GM18858 (cell line): ENCODE measurements around the gene STIMATE.

Source experiments
- ATAC-seq: cut with Tn5 transposase; IDR thresholded peaks from one replicate; pipeline ENCODE4 v1.9.1; 2021; ENCODE audit not compliant: unreplicated experiment

Gene STIMATE

DNA sequence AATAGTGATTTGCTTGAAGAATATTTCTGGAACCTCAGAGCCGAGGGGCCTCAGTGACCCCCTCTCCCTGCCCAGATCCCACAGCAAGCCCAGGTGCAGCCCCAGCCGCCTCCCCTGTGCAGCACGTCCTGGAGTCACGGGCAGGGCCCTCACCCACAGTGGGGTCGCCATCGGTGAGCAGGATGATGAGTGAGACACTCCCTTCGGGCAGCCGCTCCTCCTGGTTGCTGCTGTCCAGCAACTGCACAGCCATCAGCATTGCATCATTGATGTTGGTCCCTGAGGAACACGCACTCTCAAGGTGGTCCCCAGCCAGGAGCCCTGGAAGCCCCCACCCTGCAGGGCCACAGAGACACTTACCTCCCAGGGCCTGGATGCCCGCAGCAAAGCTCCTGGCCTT lies 73.3 kb downstream of the STIMATE start:
- ATAC-seq = no peak

DNA sequence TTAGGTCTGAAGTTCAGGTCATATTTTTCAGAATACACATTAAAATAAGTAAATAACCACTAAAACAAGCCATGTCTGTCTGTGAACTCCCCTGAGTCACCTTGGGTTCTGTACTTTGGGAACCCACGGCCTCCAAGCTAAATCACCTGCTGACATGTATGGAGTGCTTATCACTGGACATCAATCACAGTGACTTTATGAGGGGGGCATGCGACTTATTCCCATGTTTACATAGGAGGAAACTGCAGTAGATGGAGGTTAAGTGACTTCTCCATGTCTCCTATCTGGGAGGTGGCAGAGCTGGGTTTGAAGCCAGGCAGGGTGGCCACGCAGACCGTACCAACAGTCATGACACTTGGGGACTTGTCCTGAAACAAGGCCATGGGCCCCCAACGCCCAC lies 75.0 kb downstream of the STIMATE start:
- no peak for ATAC-seq

DNA sequence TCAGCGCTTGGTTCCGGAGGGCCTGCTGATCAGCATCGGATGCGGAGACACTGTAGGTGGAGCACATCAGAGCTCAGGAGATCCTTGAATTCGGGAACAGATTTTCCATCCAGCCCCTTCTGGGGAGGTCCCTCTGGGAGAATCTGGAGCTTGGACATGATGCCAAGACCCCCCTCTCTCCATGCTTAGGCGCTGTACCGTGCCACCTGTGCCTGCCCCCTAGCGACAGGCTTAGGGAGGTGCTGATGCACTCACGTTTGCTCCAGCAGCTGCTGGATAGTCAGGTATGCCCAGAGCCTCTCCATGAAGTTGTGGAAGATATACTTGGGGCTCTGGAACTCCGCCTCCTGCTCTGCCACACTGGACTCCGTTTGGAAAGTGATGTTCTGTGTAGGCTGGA lies 76.6 kb downstream of the STIMATE start:
- no peak for ATAC-seq

DNA sequence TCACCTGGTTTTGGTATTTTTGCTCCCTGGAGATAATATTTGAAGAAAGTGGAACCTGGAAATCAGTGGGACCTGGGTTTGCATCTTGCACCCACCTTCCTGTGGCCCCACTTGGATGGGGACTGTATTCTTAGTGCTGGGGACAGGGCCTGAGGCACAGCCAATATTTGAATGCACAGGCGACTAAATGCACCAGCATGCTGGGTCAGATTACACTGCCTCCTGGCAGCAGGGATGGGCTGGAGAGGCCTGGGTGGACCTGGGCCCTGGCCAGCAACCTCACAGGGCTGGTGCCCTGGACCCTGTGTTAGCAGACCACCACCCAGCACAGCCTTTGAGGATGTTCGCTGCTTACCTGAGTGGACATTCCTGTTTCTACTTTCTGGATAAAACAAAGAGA lies 77.4 kb downstream of the STIMATE start:
- no peak for ATAC-seq

DNA sequence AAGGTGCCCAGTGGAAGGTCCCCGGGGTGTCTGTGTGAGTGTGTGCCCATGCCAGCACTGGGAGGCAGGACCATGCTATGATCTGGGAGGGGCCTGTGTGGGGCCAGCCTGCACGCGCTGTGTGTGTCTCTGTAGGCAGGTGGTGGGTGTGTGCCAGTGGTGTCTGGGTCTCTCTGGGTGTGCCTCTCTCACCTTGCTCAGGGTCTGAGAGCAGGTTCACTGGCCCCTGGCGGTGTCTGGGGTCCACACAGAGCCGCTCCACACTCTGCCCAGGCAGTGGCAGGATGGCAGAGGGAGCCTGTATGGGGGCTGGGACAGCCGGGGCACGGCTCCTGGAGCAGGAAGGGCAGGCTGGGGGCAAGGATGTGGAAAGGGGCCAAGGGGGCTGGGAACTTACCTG lies 79.5 kb downstream of the STIMATE start:
- ATAC-seq = no peak

DNA sequence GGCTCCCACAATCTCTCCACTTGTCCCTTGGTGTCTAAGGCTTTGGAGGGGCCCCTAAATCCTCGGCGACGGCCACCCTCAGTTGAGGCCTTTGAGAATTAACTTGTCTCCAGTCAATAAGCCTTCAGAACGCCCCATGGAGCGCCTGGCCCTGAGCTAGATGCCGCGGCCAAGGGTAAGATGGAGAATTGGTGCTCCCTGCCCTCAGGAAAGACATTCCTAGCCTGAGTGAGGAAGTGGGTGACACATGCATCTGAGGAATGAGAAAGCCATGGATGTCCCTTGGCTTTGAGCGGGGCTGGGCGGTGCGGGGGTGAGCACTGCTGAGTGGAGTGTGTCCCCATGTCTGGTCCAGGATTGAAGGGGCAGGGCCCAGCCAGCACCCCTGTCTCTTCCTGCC lies 80.1 kb downstream of the STIMATE start:
- no peak for ATAC-seq

DNA sequence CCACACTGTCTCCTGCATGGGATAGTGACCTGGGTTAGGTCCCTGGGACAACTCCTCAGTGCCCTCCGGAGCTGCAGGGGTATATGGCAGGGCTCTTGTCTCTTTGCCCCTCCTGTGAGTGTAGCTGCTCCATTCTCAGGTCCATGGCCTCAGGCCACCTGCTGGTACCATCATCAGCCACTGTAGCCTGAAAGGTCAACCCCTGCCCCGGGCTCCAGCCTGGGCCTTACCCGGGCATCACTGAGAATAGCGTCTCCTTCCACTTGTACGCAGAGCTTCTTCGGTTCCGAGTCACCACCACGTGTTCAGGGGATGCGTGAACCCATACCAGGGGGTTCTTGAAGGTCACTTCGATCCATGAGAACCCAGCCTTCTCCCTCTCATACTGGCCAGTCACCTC lies 80.7 kb downstream of the STIMATE start:
- ATAC-seq = no peak

DNA sequence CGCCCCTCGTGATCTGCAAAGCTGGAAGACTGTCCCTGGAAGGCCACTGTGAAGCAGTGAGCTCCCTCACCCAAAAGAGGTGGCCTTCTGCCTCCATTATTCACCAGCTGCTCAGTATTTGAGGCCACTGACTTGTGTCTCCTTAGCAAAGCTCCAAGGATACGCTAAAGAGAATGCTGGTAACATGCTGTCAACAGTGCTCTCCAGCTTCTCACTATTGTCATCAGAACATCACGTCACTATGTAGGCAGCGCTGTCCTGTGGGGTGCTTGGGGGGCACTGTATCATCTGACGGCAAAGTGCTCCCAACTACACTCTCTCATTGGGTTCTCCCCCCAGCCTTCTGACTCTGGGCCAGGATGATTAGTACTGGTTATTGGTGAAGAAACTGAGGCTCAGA lies 81.1 kb downstream of the STIMATE start:
- no peak for ATAC-seq

DNA sequence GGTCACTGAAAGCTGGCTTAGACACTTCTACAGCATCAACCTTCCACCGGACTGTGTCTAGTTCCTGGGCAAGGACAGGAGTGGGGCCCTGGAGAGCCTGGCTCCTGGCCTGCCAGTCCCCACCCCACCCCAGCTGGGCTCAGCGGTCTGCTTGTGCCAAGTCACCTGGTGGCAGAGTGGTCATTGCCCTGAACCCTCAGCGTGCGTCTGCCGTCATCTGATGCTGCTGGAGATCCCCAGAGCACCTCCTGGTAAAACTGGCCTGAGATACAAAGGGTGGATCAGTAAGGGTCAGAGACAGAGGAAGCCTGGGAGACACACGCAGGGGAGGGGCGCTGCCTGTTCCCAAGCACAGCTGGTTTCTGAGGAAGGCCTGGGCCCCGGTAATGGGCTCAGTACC lies 83.5 kb downstream of the STIMATE start:
- ATAC-seq = no peak

DNA sequence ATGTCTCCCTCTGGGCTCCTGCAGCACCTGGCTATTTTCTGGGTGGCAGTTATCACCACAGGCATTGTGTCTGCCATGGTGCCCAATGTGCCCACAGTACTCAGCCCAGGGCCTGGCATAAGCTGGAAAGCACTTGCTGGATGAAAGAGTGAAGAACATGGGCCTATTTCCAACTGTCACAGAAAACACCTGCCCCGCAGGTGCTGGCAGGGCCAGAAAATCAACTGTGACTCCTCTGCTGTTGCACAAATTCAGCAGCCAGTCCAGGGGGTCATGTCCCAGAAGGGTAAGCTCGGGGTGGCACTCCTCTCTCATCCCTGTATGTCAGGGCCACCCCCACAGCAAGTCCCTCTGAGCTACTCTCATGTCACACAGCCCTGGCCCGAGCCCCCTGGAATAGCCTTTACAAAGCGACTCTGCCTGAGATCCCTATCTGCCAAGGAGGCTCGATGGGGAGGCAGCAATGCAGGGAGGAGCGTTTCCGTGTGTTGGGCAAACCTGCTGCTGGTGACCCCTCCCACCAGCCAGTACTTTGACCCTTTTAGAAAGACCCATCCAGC lies 85.8 kb downstream of the STIMATE start:
- no peak for ATAC-seq

DNA sequence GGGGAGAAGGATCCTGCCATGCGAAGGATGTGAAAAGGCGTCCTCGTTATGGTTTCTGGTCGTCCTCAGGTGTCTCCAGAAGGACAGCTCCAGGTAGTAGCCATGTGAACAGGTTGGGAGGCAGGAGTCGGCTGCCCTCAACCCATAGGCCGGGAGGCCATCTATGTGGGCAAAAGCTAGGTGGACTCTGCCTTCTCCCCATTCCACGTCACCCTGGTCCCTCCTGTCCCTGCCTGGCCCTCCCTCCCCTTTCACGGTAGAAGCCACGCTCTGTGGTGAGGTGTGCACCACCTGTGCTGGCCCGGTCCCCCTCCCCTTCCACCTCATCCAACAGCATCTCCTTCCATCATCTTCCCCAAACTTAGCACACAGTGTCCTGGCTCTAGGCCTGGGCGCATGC lies 86.4 kb downstream of the STIMATE start:
- ATAC-seq = no peak

DNA sequence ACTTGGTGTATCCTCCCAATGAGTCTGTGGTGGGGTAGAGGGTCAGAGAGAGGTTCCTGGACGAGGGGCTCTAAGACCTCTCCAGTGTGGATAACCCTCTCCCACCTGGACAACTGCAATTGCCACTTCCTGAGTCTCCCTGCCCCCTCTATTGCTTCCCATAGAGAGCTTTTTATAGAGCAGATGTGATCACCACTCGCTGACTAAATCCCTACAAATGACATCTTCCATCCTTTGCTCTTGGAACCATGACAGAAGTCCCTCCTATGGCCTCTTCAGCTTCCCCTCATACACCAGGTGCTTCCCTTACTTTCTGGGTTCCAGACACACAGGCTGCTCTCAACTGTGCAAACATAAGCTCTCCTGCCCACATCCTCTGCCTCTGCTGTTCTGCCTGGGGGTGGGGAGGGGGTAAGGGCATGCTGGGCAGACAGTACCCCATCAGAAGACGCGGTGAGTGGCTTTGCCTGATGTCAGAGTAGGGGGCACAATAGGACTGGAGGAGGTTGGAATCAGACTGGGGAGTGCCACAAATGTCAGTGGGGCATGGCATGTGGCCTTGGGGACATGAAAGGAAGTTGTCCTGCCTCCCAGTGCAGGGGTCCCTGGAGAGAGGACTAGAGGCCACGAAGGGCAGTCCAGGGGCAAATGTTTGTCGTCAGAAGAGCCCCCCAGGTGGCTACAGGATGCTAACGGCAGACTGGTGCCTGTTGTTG lies 87.5 kb downstream of the STIMATE start:
- ATAC-seq = no peak

DNA sequence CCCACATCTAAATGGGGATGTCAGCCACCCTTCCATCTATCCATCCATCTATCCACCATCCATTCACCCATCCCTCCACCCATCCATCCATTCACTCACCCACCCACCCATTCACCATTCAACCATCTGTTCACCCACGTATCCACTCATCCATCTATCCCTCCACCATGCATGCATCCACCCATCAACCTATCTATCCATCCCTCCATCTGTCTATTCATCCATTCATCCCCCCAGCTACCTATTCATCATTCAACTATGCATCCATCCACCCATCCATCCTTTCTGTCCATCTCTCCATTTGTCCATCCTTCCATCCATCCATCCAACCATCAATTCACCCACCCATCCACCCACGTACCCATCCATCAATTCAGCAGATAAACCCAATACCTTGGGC lies 88.2 kb downstream of the STIMATE start:
- no peak for ATAC-seq

DNA sequence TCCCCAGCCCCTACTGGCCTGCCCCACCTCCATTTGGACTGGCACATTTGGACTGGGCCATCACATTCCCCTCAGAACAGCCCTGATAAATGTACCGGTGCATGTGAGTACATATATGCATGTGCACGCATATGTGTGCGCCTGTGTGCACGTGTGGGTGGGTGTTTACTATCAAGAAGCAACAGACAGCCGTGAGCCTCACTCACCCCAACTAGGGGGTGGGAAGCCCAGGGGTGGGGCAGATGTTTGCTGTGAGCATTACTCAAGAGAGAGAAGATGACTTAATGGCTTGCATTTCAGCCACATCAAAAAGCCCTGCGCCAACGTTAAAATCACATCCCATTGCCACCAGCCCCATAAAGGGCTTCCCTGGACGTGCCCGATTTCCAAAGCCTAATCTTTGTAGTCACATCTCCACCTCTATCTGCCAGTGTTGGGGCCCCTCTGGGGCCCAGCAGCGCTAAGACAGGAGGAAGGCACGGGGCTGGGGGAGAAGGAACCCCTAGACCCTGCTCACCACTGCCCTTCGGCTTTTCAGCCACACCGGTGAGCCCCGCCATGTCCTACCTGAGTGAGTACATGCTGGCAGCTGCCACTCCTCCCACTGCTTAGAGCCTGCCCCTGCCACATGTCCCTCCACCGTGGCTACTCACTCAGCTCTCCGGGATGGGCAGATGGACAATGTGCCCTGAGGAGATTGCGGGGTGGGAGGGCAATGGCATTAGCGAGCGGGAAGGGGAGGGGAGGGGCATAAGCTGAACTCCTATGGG lies 91.9 kb downstream of the STIMATE start:
- ATAC-seq = no peak

DNA sequence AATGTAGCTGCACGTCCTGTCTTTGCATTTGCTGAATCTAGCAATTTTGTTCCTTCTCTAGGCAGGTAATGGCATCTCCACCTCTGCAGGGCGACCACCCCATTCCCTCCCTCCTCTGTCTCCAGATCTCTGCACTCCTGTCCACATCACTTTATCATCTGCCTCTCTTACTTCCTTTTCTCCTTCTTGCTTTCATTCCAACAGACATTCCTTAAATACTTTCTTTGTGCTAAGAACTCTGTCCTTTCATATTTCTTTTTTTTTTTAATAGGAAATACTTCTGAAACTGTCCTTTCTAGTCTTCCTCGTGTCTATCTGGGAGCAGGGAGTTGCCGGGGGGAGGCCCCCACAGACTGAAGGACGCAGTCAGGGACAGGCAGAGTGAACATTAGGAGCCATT lies 95.5 kb downstream of the STIMATE start:
- no peak for ATAC-seq

DNA sequence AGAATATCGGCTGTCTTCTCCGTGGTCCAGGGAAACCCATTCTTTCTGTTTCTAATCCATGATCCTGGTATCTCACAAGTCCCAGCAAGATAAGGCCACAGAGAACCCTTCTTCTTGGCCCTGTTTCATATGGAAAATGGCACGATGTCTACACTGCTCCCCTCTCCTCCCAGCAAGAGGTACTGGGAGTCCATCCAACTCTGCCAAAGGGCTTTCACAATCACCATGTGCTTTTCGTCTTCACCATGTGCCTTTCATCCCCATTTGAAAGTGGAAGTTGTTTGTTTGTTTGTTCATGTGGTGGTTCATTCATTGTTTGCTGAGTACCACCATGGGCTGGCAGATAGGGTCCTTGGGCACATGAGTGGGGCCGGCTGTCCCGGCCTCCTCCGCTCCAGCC lies 97.3 kb downstream of the STIMATE start:
- ATAC-seq = no peak

DNA sequence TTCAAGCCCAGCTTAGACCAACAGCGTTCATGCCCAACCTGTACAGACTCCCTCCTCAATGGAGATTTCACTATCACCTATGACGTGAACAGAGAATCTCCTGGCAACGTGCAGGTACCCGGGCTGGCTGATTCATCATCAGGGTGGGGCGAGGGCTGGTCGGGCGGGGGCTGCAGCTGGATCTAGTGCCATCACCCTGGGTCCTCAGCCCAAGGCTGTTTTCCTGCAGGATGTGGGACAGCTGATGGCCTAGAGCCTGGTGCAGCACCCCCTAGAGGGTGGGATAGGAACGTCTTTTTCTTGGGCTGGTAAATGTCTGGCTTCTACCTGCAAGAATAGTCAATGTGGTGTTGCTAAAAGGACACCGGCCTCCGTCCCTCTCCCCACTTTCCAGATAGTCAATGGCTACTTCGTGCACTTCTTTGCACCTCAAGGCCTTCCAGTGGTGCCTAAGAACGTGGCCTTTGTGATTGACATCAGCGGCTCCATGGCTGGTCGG lies 98.3 kb downstream of the STIMATE start:
- no peak for ATAC-seq

DNA sequence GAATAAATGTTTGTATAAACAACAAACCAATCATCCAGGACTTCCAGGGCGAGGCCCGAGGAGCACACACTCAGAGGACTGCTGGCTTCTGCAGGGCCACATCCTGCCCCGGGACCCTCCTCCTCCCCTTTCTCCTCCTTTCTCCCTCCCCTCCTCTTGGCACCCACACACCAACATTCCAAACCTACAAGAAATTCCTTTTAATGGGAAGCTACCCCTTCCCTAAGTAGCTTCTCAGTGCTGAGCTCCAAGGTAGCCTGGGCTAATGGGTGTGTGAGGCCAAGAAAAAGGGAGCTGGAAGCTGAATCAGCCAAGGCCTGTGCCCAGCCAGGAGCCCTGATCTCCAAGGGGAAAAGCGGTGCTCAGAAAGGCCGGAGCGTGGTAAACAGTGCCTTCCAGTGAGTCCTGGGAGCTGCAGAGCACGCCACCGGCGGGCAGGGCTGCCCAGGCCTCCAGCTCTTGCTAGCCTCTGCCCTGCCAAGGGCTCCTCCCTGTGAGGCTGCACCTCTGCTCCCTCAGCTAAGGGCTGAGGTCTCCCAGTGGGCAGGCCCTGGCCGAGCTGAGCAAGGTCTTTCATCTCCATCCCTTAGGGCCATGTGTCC lies 98.9 kb downstream of the STIMATE start:
- no peak for ATAC-seq

DNA sequence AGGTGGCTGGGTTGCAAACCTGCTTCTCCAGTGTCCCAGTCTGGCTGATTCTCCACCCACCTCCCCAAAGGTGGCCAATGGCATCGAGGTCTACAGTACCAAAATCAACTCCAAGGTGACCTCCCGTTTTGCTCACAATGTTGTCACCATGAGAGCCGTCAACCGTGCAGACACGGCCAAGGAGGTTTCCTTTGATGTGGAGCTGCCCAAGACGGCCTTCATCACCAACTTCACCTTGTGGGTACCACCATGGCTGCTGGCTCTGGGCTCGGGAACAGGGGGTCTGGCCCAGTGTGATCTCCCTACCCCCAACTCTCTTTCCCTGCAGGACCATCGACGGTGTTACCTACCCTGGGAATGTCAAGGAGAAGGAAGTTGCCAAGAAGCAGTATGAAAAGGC lies 100.9 kb downstream of the STIMATE start:
- no peak for ATAC-seq

DNA sequence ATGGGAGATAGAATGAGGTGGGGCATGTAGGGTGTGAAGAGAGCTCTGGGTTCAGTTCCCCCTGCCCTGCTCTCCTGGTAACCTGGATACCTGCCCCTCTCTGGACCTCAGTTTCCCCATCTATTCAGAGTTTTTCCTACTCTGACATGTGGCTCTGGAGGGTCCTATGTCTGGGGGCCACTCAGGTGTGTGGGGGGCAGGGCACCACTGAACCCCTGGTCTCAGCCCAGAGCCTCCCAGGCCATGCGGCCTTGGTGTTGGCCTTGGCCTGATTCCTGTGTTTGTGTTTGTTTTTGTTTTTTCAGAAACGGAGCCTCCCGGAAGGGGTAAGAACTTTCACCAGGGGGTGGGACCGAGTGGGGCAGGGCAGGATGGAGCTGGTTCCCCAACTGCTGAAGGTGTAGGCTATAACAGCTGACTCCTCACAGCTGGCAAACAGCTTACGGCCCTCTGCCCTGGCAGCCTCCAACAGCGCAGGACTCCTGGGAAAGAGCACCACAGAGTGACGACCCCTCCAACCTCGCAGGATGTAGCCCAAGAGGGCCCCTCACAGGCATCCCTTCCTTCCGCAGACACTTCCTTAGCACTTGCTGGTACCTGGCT lies 101.9 kb downstream of the STIMATE start:
- ATAC-seq = no peak

DNA sequence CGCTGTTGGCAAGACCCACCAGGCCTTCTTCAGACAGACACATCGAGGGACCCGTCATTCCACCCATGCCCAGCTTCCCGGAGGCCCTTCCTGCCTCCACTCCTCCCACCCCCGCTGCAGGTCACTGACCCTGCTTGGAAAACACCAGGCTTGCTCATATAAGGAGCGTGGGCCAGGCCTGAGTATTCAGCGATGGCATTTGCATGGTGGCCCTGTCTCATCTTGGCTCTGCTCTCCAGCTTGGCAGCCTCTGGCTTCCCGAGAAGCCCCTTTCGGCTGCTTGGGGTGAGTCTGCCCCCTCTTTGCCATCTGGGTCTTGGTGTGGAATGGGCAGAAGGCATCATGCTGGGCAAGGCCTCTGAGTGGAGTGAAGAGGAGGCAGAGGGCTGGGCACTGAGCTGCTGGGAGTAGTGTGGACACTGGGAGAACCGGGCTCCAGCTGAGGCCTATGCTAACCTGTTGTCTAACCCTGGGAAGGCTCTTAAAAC lies 102.7 kb downstream of the STIMATE start, which contains the start of gene ITIH3:
TSS of gene ITIH3 (plus strand) at position 185 of the 488 bp plus-strand sequence. CDS start at position 193, 8 bp downstream.
- ATAC-seq = no peak
